Measurements from ENCODE around the gene GTF3C6.

GTF3C6 gene

DNA sequence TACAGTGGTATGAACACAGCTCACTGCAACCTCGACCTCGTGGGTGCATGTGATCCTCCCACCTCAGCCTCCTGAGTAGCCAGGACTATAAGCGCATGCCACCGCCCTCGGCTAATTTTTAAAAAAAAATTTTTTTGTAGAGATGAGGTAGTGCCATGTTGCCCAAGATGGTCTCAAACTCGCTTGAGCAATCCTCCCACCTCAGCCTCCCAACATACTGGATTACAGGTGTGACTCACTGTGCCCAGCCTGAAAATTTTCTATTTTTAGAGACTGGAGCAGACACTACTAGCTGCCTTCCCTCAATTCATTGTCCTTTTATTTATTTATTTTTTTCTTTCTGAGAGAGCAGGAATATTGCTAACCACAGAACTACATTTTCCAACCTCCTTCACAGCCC is 20.3 kb upstream of the GTF3C6 start:
- TF ChIP-seq, protein P1, sequence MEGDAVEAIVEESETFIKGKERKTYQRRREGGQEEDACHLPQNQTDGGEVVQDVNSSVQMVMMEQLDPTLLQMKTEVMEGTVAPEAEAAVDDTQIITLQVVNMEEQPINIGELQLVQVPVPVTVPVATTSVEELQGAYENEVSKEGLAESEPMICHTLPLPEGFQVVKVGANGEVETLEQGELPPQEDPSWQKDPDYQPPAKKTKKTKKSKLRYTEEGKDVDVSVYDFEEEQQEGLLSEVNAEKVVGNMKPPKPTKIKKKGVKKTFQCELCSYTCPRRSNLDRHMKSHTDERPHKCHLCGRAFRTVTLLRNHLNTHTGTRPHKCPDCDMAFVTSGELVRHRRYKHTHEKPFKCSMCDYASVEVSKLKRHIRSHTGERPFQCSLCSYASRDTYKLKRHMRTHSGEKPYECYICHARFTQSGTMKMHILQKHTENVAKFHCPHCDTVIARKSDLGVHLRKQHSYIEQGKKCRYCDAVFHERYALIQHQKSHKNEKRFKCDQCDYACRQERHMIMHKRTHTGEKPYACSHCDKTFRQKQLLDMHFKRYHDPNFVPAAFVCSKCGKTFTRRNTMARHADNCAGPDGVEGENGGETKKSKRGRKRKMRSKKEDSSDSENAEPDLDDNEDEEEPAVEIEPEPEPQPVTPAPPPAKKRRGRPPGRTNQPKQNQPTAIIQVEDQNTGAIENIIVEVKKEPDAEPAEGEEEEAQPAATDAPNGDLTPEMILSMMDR (IDR thresholded peaks at IDR 0.05): no peak
- no peak overlapping the region for H3K27ac ChIP-seq
- H3K4me1 ChIP-seq (ENCODE audit: control insufficient read depth in 1 of 2, insufficient read depth in 1 of 2, low read depth in 1 of 2, low read length in 1 of 2): no peaks in the 10 kb centered on the region
- H3K27me3 ChIP-seq: no peaks in the 10 kb centered on the region
- no peaks in the 10 kb centered on the region for H3K36me3 ChIP-seq
- H3K9me3 ChIP-seq: no peaks in the 10 kb centered on the region
- no peak overlapping the region for H3K4me3 ChIP-seq (ENCODE audit: low read depth in 1 of 2, low read length in 1 of 2)

DNA sequence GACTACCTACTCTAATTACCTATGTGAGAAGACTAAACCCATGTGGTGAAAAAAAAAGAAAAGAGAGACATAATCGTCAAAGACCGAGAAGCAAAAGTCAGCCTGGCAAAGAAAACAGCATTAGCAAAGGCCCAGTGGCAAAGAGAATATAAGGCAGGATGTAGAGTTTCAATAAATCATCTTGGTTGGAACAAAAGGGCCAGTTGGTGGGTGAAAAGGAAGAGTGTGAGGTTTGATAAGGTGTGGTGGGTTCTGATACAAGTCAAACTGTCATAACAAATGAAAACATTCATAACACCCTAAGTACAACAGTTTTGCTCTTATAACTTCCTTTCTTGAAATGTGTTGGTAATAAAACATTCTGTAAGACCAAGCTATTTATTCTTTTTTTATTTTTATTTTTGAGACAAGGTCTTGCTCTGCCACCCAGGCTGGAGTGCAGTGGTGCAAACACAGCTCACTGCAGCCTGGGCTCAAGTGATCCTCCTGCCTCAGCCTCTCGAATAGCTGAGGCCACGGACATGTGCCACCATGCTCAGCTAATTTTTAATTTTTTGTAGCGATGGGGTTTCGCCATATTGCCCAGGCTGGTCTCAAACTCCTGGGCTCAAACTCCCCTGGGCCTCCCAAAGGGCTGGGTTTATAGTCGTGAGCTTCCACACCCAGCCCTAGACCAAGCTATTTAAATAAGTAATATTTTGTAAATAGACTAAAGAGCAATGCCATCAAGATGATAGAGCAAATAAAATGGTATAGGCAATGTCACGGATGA is 18.9 kb upstream of the GTF3C6 start:
- Histone ChIP-seq H3K27ac (no peak overlapping the region), H3K4me3 (ENCODE audit: low read depth in 1 of 2, low read length in 1 of 2) (no peak overlapping the region), H3K4me1 (ENCODE audit: control insufficient read depth in 1 of 2, insufficient read depth in 1 of 2, low read depth in 1 of 2, low read length in 1 of 2) (no peaks in the 10 kb centered on the region), H3K36me3 (no peaks in the 10 kb centered on the region), H3K27me3 (no peaks in the 10 kb centered on the region), H3K9me3 (no peaks in the 10 kb centered on the region)
- TF ChIP-seq, protein P1 (IDR thresholded peaks at IDR 0.05): no peak

DNA sequence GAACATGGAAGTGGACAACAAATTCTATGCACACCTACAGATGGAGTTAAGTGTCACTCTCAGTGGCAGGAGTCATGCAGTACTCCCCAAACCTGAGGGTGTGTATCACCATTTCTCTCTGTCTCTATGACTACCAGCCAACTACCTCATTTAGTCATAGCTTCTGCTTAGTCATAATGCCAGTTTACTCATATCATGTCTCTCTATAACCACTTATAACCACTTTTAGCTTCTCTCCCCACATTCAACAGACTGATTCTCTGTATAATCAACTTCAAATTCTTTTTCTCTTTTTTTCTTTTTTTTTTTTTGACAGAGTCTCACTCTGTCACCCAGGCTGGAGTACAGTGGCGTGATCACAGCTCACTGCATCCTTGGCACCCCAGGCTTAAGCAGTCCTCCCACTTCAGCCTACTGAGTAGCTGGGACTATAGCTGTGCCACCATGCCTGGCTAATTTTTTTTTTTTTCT is 13.8 kb upstream of the GTF3C6 start:
- TF ChIP-seq, protein P1 (IDR thresholded peaks at IDR 0.05): no peak
- no peak overlapping the region for H3K4me3 ChIP-seq (ENCODE audit: low read depth in 1 of 2, low read length in 1 of 2)
- no peaks in the 10 kb centered on the region for H3K9me3 ChIP-seq
- H3K27ac ChIP-seq: no peak overlapping the region
- H3K27me3 ChIP-seq: no peaks in the 10 kb centered on the region
- H3K36me3 ChIP-seq: no peaks in the 10 kb centered on the region
- H3K4me1 ChIP-seq (ENCODE audit: control insufficient read depth in 1 of 2, insufficient read depth in 1 of 2, low read depth in 1 of 2, low read length in 1 of 2): no peaks in the 10 kb centered on the region

DNA sequence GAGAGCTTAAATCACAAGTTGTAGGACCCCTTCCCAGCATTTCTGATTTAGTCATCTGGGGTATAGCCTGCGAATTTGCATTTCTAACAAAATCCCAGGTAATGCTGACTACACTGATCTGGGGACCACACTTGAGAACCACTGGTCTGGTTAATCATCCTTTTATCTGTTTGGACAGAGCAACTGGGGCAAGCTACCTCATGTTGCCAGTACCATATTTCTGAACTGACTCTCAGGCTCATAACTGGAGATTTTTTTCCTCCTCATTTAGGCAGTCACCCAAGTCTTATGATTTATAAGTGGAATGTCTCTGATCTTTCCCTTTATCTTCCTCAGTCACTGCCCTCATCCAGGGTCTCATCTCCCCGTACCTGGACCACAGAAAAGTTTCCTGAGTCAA is 12.0 kb upstream of the GTF3C6 start:
- Histone ChIP-seq H3K36me3 (no peaks in the 10 kb centered on the region), H3K27ac (no peak overlapping the region), H3K27me3 (no peaks in the 10 kb centered on the region), H3K9me3 (no peaks in the 10 kb centered on the region), H3K4me3 (ENCODE audit: low read depth in 1 of 2, low read length in 1 of 2) (no peak overlapping the region), H3K4me1 (ENCODE audit: control insufficient read depth in 1 of 2, insufficient read depth in 1 of 2, low read depth in 1 of 2, low read length in 1 of 2) (no peaks in the 10 kb centered on the region)
- TF ChIP-seq, protein P1 (IDR thresholded peaks at IDR 0.05): no peak

DNA sequence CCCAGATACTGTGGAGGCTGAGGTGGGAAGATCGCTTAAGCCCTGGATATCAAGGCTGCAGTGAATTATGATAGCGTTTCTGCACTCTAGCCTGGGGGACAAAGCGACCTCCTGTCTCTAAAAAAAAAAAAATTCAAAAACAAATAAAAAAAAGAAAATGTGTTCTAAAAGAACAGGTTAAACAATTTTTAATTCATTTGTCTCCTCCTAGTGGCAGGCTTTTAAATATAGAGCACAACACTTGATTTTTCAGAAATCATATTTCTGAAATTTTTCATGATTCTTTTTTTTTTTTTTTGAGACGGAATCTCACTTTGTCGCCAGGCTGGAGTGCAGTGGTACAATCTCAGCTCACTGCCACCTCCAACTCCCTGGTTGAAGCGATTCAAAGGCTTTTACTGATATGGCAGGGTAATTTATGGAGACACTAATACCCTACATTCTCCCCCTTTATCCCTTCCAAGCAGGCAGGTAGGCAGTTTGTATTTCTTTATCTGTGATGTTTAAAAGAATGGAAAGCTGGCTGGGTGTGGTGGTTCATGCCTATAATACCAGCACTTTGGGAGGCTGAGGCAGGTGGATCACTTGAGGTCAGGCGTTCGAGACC is 8.7 kb upstream of the GTF3C6 start:
- Histone ChIP-seq H3K4me1 (ENCODE audit: control insufficient read depth in 1 of 2, insufficient read depth in 1 of 2, low read depth in 1 of 2, low read length in 1 of 2) (no peaks in the 10 kb centered on the region), H3K27ac (no peak overlapping the region), H3K36me3 (no peaks in the 10 kb centered on the region), H3K27me3 (no peaks in the 10 kb centered on the region), H3K4me3 (ENCODE audit: low read depth in 1 of 2, low read length in 1 of 2) (no peak overlapping the region), H3K9me3 (no peaks in the 10 kb centered on the region)
- TF ChIP-seq, protein P1 (IDR thresholded peaks at IDR 0.05): no peak

All from neutrophil (primary cell).